Measurements from ENCODE around the gene CPA2.

The CPA2 gene

GRCh38 chr7:130254555-130254954, 12.1 kb upstream of the CPA2 start:
- no peak for DNase-seq (ENCODE audit: low spot score)

- no peak for DNase-seq (ENCODE audit: low spot score)
Measured at GRCh38 chr7:130256704-130257103, 10.0 kb upstream of the CPA2 start.

GRCh38 chr7:130258494-130259078, 8.1 kb upstream of the CPA2 start:
- no peak for DNase-seq (ENCODE audit: low spot score)

GRCh38 chr7:130262448-130262847, 4.2 kb upstream of the CPA2 start:
- no peak for DNase-seq (ENCODE audit: low spot score)

GRCh38 chr7:130263130-130263529, 3.5 kb upstream of the CPA2 start:
- DNase-seq (ENCODE audit: low spot score): no peak

GRCh38 chr7:130266961-130267321, 278 bp downstream of the CPA2 start:
- DNase-seq (ENCODE audit: low spot score): no peak

- DNase-seq (ENCODE audit: low spot score): no peak
Measured at GRCh38 chr7:130268463-130269317, 2.0 kb downstream of the CPA2 start.

- no peak for DNase-seq (ENCODE audit: low spot score)
Measured at GRCh38 chr7:130269318-130269694, 2.6 kb downstream of the CPA2 start.

- DNase-seq (ENCODE audit: low spot score): no peak
Measured at GRCh38 chr7:130270947-130271800, 4.5 kb downstream of the CPA2 start.

GRCh38 chr7:130272381-130273080, 5.9 kb downstream of the CPA2 start:
- peak; percentile 41 for DNase-seq (ENCODE audit: low spot score)

GRCh38 chr7:130273081-130273932, 6.6 kb downstream of the CPA2 start:
- DNase-seq (ENCODE audit: low spot score): peak; percentile 52

GRCh38 chr7:130273933-130274255, 7.2 kb downstream of the CPA2 start:
- DNase-seq (ENCODE audit: low spot score): no peak

GRCh38 chr7:130274296-130274695, 7.6 kb downstream of the CPA2 start:
- no peak for DNase-seq (ENCODE audit: low spot score)

GRCh38 chr7:130274983-130275591, 8.4 kb downstream of the CPA2 start:
- DNase-seq (ENCODE audit: low spot score): no peak

- no peak for DNase-seq (ENCODE audit: low spot score)
Measured at GRCh38 chr7:130275826-130276297, 9.2 kb downstream of the CPA2 start.

GRCh38 chr7:130276796-130277762, 10.4 kb downstream of the CPA2 start:
- DNase-seq (ENCODE audit: low spot score): no peak

- DNase-seq (ENCODE audit: low spot score): peak; percentile 70
Measured at GRCh38 chr7:130277763-130278643, 11.3 kb downstream of the CPA2 start.

GRCh38 chr7:130278860-130279259, 12.2 kb downstream of the CPA2 start:
- DNase-seq (ENCODE audit: low spot score): no peak

- no peak for DNase-seq (ENCODE audit: low spot score)
Measured at GRCh38 chr7:130279286-130279685, 12.6 kb downstream of the CPA2 start.
